Testis (tissue), 2 donors: ENCODE measurements around the gene PVR.

Source experiments
- POLR2A ChIP-seq: fragments of 450-650 bp; IDR thresholded peaks from one replicate; pipeline ENCODE4 v1.6.1; 2017; ENCODE audit warnings: antibody characterized with exemption, mild to moderate bottlenecking, moderate library complexity
- TF ChIP-seq, protein P1 (sequence below), 3 experiments: fragments of 450-650 bp in 2 of 3; fragments of 200-600 bp in 1 of 3; sonication (generic) in 1 of 3; IDR thresholded peaks; one replicate each; pipeline ENCODE4 v1.5.1; 2016 to 2019; ENCODE audit warnings: antibody characterized with exemption in 3 of 3, mild to moderate bottlenecking in 2 of 3, moderate library complexity in 1 of 3

DNA sequence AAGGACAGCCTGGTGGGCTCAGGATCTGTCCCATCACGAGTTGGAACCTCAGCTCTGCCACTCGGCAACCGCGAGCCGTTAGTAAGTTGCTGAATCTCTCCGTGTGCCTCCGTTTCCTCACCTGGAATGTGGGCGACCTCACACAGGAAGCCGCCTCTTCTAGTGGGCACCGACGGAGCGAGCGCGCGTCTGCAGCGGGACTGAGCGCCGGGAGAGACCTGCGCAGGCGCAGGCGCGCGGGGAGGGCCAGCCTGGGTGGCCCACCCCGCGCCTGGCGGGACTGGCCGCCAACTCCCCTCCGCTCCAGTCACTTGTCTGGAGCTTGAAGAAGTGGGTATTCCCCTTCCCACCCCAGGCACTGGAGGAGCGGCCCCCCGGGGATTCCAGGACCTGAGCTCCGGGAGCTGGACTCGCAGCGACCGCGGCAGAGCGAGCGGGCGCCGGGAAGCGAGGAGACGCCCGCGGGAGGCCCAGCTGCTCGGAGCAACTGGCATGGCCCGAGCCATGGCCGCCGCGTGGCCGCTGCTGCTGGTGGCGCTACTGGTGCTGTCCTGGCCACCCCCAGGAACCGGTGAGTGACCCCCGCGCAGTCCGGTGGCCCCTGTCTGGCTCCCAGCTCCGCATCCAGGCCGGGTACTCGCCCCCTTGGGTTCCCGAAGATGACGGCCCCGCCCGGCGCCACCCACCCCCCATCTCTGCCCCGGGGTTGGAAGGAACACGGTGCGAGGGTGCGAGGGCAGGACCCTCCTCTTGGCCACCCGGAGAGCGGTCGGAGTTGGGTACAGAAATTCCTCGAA, at the start of gene PVR:
- TF ChIP-seq, protein P1, sequence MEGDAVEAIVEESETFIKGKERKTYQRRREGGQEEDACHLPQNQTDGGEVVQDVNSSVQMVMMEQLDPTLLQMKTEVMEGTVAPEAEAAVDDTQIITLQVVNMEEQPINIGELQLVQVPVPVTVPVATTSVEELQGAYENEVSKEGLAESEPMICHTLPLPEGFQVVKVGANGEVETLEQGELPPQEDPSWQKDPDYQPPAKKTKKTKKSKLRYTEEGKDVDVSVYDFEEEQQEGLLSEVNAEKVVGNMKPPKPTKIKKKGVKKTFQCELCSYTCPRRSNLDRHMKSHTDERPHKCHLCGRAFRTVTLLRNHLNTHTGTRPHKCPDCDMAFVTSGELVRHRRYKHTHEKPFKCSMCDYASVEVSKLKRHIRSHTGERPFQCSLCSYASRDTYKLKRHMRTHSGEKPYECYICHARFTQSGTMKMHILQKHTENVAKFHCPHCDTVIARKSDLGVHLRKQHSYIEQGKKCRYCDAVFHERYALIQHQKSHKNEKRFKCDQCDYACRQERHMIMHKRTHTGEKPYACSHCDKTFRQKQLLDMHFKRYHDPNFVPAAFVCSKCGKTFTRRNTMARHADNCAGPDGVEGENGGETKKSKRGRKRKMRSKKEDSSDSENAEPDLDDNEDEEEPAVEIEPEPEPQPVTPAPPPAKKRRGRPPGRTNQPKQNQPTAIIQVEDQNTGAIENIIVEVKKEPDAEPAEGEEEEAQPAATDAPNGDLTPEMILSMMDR (IDR thresholded peaks at IDR 0.05), result no peak
- no peak for TF ChIP-seq POLR2A
